Umbilical cord (tissue), 2 donors: ENCODE data around the gene STRADA. TPM values are rescaled to one million over a fixed set of nuclear protein-coding genes. Genes with fewer than 3 reads are reported as not detected.
"Not testable (repeated sequence)": the region's sequence is repeated elsewhere in the genome, so short reads cannot be mapped to it uniquely, and the experiment has no call there.

ENCODE experiments used
- DNase-seq: peaks from one replicate; pipeline ENCODE4 v3.0.0-alpha.2; 2015; ENCODE audit warnings: low spot score
- total RNA-seq: library from RNA; depleted of rRNA; stranded (reverse); fragments of >200 nt; gene quantifications from one replicate; pipeline ENCODE4 v1.2.3, GENCODE V29; 2014; ENCODE audit warnings: low replicate concordance; ENCODE audit not compliant: insufficient read depth

STRADA gene
- total RNA-seq, 1 donor from 2014 or later, result 10.6 TPM

DNA sequence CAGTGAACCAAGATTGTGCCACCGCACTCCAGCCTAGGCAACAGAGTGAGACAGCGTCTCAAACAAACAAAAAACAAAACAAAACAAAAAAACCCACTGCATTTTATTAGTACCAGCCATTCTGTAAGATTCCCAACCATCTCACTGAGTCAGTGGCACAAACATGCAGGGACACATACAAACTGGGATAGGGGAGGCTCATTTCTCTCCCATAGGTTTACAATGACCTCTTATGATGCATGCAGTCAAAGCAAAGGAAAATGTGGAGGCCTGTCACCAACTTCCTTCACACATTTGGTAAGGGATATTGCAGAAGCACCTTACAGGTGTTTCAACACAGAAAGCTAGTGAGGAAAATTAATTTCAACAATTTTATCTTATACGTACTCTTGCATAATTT, 12.4 kb upstream of the STRADA start:
- DNase-seq, result no peak

DNA sequence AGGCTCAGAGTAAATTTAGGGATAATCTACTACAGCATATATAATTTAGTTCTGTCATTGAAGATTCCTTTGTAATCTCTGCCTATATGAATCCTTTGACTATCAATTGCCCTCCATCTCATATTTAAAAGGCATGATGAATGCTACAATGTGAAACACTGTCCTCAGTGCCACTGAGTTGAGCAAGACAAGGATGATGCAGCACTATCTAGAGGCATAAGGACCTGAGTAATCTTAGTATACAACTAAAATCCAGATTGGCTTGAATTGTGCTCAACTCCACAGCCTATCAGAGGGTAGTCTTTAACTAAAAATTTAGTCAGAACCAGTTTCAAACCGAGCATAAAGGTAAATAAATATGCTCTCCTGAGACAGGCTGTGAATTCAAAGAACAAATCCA, 11.6 kb upstream of the STRADA start:
- DNase-seq, result no peak

DNA sequence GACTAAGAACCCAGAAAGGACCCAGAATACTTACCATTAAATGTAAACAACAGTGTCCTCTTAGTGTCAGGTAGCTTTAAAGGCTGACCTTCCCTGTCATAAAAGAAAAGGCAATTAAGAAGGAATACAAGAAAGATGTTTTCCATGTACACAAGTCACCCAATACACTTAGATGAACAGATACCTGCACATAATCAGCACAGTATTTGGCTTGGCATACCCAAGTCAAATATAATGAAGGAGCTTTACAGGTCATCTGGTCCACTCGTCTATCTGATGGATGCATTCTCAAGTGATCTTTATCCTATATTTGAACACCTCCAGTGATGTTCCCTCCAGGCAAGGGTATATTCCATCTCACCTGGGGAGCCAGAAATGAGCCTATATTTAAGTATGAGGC, 11.1 kb upstream of the STRADA start:
- no peak for DNase-seq

DNA sequence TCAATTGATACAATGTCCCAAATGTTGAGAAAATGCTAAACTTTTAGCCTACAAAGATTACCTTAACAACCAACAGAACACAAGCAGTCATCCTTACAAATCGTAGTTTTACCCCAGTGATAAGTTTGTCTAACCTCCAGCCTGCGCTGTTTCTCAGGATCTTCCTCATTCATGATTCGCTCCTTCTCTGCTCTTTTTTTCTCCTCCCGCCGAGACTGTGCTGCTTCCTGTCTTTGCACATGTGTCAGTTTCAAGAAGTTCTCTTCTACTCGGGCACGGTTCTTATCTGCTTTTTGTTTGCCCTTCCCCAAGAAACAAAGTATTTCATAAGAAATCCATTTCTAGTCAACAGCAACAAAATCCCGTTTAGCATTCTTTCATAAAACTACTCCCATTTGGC, 10.2 kb upstream of the STRADA start:
- DNase-seq, result peak; percentile 14

DNA sequence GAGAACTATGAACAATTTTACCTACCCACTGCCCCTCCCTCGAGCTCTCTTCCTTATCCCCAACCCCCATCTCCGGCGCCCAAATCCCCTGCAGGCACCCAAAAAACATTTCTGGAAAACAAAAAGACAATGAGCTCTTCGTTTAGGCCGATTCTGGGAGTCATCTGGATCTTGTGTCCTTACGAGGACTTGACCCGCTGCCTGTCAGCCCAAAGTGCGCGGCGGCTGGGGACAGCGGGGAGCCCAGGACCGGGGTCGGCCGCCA, 524 bp downstream of the STRADA start:
- no peak for DNase-seq

DNA sequence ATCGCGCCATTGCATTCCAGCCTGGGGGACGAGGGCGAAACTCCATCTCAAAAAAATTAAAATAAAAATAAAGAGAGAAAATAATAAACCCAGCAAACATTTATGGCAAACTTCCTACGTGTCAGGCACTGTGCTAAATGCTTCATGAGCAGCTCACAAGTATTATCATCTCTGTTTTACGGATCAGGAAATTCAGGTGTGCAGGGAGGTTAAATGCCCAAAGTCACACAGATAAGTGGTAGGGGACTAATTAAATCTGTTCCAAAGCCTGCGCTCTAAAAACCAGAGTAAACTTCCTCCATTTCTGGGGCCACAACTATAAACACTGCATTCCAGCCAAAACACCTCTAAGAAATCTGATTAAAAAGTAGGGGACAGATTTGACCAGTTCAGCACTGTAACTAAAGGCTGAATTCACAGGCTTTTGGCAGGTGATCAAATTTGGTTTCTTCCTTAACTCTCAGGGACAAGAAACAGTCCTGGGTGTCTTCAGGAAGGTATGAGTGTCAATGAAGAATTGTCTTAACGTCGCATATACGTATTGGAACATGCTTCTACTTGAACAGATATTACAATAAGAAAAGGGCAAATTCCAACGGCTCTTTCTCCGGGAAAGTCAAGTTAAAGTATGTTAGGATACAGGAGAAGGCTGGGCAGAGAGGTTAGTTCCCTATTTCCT, 996 bp downstream of the STRADA start:
- peak; percentile 30 for DNase-seq

DNA sequence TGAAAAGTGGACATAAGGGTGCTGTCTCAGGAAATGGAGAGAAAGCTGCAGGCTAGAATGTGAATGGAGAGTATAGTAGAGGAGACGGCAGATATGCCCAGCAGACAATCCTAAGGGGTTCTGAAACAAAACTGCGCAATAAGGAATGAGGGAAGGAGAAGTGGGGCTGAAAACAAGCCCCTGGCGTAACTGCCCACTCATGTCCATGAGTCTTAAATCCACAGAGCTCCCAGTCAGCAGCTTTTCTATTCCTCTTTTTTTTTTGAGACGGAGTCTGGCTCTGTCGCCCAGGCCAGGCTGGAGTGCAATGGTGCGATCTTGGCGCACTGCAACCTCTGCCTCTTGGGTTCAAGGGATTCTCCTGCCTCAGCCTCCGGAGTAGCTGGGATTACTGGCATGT, 5.9 kb downstream of the STRADA start:
- no peak for DNase-seq

DNA sequence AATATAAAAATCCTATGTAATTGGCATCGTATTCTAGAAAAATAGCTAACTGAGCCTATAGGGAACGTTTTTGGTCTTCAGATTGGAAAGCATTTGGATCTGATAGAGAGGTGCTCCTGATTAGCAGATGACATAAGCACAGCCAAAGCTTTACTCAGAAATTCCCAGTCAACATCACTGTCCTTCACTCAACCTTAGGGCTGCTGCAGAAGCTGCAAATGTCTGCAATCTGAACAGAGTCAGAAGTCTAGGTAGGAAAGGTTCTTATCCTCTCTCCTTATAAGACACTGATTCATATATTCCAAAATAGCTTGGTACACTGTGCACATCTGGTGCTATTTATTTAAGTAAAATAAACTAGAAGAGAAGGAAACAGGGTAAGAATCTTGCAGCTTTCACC, 19.2 kb downstream of the STRADA start:
- DNase-seq, result no peak

DNA sequence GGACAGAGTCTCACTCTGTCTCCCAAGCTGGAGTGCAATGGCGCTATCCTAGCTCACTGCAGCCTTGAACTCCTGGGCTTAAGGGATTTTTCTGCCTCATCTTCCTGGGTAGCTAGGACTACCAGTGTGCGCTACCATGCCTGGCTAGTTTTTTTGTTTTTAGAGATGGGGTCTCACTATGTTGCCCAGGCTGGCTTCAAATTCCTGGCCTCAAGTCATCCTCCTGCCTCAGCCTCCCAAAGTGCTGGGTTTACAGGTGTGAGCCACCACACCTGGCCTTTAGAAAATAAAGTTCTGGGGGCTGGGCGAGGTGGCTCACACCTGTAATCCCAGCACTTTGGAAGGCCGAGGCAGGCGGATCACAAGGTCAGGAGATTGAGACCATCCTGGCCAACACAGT, 21.4 kb downstream of the STRADA start:
- DNase-seq, result not testable (repeated sequence)

DNA sequence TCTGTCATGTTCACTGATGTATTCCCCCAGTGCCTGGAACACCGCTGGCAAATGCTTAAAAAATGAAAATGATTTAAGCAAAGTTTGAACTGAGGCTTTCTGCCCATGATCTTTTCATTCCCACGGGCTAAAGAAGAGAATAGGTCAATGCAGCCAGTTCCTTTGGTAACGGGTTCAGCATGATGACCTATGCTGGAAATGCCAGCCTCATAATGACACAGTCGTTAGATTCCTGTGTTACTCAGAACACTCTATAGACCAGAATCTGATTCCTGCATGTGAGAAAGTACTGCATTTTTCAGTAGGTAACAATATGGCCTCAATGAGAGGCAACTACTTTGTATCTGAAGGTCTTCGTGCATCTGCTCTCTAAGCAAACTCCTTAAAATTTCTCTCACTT, 22.6 kb downstream of the STRADA start:
- no peak for DNase-seq

DNA sequence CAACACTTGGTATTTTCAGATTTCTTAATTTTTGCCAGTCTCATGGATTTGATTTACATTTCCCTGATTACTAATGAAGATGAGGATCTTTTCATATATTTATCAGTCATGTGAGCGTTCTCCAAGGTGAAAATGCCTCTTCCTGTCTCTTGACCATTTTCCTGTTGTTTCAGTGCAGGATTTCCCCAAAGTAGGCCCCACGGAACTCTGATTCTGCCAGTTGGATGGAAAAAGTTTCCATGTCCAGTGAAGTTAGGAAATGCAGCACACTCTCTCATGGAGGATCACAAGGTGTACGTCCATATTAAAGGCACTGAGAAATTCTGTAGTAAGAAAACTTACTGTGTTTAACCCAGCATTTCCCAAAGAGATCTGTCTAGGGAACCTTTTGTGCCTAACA, 25.2 kb downstream of the STRADA start:
- DNase-seq, result no peak

DNA sequence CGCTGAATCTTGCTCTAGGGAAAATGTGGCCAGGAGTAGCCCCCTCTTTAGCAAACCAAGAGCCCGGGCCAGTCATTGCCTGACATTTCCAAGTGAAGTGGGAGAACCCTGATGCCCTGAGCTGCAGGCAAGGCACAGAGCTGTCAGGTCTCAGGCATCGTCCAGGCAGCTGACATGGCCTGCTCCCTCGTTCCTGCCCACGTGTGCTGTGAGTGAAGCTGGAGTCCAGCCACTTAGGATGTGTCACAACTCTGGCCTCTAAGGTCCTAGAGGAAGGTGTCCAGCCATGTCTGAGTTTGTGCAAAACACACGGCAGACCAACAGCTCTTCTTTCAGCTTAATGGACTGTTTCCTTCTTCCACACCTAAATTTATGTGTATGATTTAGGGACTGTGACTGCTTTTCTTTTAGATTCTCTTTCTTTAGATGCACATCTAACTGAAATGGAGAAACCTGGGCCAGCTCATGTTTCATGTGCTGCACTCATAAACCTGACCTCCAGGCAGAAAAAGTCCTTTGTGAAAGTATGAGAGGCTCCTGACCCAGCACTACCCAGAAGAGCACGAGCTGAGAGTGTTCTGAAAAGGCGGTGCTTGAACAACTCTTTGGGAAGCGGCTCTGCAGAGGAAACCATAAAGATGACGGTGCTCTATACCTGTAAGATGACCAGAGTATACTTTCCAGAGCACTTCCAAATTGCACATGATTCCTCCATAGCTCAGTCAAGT, 26.9 kb downstream of the STRADA start:
- DNase-seq, result no peak

DNA sequence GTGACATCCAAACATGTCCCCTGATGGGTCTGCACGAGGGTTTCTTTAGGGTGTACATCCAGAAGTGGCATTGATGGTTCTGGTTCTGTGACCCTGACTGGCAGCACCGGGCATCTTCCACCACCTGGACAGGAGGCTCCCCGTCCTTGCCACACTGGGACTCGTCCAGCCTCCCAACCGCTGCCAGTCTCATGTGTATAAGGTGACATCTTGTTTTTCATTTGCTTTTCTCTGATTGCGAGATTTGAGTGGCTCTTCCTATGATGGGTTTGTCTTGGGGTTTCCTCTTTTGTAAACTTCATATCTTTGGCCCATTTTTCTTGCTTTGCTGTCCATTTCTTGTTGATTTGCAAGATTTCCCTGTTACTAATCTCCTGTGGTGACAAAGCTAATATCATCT, 32.5 kb downstream of the STRADA start:
- DNase-seq, result no peak

DNA sequence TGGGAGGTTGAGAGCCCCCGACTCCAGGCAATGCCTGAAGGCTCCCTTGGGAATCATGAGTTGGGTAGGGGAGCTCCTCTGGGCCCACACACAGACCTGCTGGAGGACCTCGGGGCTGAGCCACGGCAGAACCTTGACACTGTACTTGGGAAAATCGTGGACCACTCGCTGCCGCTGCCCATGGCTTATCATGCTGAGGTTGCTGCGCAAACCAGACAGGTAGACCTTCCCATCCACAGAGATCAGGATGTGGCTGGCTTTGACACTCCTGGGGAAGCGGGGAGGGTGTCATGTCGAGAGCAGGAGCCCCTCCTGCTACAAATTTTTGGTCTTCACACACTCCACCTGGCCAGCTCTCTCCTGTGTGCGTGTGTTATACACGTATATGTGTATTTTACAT, 34.4 kb downstream of the STRADA start:
- no peak for DNase-seq

DNA sequence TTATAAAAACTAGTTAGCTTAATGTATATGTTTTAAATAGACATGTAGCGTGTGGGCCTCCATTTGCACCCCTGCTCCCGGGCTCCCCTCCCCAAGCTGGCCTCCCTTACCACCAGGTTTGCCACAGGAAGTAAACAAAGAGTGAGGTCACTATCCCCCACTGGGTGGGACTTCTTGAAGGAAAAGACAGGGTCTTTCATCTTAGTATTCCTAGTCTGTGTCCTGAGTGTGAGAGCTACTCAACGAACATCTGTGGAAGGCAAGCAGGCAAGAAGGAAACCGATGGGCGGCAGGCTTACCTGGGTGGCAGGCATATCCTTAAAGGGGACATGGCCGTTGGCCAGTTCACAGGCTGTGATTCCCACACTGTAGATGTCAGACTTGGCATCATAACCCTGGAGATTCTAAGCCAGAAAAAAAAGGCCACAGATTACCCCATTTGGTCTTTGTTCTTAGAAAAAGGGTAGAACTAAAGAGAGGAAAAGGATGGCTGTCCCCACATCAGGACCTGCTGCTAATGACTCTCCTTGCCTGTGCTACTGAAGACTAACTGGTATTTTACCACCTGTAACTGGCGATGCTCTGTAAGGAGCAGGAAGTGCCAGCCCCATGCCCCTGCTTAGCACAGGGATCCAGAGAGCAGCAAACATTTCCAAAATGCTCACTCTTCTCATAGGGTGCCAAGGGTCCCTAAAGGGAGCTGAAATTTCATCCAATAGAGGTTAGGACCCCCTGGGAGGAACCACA, 35.1 kb downstream of the STRADA start:
- no peak for DNase-seq

DNA sequence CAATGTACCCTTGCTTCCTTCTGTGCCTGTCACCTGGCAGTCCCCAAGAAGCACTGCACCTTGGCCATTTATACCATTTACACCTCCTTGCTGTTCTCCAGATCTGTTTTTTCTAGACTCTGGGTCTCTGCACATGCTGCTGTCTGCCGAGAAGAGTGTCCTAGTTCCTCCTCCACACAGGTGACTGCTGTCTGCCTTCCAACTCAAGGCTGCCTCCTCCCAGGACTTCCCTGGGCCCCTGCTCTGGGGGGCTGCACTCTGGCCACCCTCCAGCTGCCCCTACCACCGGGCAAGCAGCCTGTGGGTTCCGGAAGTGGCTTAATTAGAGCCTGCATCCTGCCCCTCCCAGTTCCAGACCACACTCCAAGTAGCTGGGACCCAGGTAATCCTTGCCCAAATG, 35.9 kb downstream of the STRADA start:
- no peak for DNase-seq

DNA sequence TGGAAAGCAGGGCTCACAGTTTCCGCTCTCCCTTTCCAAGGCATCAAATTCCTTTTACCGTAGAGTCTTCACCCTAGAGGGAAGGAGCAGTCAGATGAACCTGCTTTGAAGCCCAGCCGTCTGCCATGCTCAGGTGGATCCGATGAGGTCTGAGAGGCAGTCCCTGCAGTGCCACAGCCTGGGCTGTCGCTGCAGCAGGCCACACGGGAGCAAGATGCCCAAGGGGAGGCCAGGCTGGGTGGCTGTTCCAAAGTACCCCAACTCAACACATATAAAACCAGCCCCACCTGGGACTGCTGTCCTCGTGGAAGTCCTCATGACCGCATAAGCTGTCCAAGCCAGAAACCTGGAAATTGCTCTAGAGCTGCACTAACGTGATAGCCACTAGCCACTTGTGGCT, 36.8 kb downstream of the STRADA start:
- no peak for DNase-seq

DNA sequence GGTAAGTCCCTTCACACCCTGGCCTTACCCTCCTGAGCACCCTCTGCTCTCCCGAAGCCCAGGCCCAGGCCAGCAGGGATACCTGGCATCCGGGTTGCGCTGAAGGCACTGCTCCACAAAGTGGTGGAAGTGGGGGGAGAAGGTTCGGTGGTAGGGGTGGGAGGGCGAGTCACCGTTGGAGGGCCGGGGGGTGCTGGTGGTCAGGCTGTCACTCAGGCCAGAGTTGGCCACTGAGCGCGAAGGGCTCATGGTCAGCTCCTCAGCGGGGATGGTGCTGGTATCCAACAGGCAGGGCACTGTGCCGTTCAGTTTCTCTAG, 37.4 kb downstream of the STRADA start:
- DNase-seq, result no peak

DNA sequence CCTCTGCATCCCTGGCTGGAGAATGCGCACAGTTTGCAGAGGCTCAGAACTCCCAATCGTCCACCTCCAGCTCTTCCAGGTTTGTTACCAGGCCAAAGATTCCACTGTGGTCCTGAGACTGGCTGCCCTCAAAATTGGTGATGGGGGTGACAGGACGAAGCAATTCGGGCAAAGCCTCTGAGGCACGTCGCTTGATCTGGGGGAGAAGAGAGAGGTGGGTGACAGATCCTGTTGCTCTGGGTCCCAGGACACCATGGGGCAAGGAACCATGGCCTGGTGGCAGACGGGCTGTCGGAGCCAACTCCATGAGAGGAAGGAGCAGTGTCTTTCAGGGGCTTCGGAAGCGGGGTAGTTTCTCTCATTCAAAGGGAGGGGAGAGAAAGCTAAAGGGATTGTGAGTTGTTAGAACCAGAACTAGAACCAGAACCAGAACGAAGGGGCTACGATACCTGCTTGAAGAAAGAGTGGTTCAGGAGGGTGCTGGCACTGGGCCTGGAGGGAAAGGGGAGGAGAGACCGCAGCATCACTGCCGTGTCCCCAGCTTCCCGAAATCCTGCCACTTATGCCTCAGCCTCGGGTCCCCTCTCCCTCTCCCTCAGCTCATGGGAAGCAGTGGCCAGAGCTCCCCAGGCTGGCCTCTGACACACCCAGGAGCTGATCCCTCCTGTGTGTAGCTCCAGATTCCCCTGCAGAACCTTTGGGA, 37.9 kb downstream of the STRADA start:
- DNase-seq, result no peak

DNA sequence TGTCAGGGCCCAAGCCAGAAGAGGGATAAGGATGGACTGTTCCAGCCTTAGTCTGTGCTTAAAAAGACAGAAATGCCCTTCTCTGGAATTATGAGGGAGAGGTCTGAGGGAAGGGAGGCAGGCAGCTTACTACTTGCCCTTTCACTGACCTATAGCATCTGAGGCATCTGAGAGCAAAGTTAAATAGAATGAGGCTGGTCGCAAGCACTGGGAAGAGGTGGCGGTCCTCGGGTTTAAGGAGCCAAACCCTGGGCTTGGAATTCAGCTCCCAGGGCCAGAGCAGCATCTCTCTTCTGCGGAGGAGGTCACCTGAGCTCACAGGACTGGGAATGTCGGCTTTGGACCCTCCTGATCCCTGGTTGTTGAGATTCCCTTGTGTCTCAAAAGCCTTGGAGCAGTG, 38.6 kb downstream of the STRADA start:
- no peak for DNase-seq

DNA sequence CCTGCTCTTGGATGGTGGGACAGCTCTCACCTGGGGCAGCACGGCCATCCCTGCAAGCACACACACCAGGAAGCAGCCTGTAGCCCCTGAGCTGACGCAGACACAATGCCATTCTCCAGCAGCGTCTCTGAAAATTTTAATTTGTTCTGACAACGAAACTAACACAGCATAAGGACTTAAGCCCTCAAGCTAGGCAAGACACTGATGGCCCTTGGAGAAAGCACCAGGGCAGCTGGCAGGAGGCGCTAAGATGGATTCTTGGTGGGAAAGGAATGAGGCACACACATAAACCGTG, 38.9 kb downstream of the STRADA start:
- no peak for DNase-seq

DNA sequence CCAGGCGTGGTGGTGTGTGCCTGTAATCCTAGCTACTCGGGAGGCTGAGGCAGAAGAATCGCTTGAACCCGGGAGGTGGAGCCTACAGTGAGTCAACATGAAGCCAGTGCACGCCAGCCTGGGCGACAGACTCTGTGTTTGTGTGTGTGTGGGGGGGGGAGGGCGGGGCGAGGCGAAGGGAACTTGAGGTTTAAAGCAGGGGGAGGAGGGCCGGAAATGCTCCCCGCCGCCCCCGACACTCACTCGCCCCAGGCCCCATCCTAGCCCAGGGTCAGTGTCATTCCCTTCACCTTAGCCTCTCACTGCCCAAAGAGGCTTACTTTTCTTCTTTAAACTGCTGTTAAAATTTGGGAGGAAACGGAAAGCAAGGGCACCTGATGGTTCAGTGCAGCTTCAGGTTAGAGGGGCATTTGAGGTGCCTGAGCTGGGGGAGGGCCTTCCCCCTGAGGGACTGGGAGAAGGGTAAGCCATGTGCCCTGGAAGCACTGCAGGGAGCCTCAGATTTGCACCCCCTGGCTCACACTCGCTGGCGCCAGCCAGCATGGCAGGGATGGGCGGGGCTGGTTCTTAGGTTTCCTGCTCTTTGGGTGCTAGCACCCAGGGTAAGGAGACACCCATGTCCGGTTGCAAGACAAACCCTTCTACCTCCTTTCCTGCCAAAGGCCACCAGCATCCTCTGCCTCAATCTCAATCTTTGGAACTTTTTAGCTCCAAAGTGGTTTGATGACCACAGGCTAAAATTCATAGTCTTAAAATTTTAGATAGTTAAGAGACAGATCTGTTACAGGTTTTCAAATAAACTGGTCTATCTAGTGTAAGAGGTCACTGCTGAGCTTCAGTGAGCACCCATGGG, 39.5 kb downstream of the STRADA start:
- DNase-seq, result no peak
